Measurements from ENCODE around the gene PMF1.

The PMF1 gene

GRCh38 chr1:156251527-156251926, 38.7 kb downstream of the PMF1 start:
- no peak for DNase-seq (ENCODE audit: low read depth)
- no peak for TF ChIP-seq CTCF (IDR thresholded peaks at IDR 0.05; ENCODE audit: control insufficient read depth, extremely low read depth, insufficient read depth)
- no peak overlapping the region for H3K4me3 ChIP-seq (ENCODE audit: low read depth, low read length)

GRCh38 chr1:156253634-156254033, 40.8 kb downstream of the PMF1 start:
- DNase-seq (ENCODE audit: low read depth): no peak
- no peak overlapping the region for H3K4me3 ChIP-seq (ENCODE audit: low read depth, low read length)
- TF ChIP-seq CTCF (IDR thresholded peaks at IDR 0.05; ENCODE audit: control insufficient read depth, extremely low read depth, insufficient read depth): no peak

- DNase-seq (ENCODE audit: low read depth): no peak
- TF ChIP-seq CTCF (IDR thresholded peaks at IDR 0.05; ENCODE audit: control insufficient read depth, extremely low read depth, insufficient read depth): no peak
Observed at GRCh38 chr1:156257711-156258110, 44.9 kb downstream of the PMF1 start.

GRCh38 chr1:156258859-156259258, 46.1 kb downstream of the PMF1 start:
- DNase-seq (ENCODE audit: low read depth): no peak
- H3K4me3 ChIP-seq (ENCODE audit: low read depth, low read length): no peak overlapping the region
- TF ChIP-seq CTCF (IDR thresholded peaks at IDR 0.05; ENCODE audit: control insufficient read depth, extremely low read depth, insufficient read depth): no peak

More at GRCh38 chr1:156257711-156258110, 44.9 kb downstream of the PMF1 start:
- no peak overlapping the region for H3K4me3 ChIP-seq (ENCODE audit: low read depth, low read length)

- H3K4me3 ChIP-seq (ENCODE audit: low read depth, low read length): no peak overlapping the region
- no peak for DNase-seq (ENCODE audit: low read depth)
- TF ChIP-seq CTCF (IDR thresholded peaks at IDR 0.05; ENCODE audit: control insufficient read depth, extremely low read depth, insufficient read depth): no peak
Observed at GRCh38 chr1:156259805-156260204, 47.0 kb downstream of the PMF1 start.

- no peak for DNase-seq (ENCODE audit: low read depth)
- no peak for TF ChIP-seq CTCF (IDR thresholded peaks at IDR 0.05; ENCODE audit: control insufficient read depth, extremely low read depth, insufficient read depth)
- H3K4me3 ChIP-seq (ENCODE audit: low read depth, low read length): no peak overlapping the region
Observed at GRCh38 chr1:156260896-156261295, 48.1 kb downstream of the PMF1 start.

- no peak for DNase-seq (ENCODE audit: low read depth)
- H3K4me3 ChIP-seq (ENCODE audit: low read depth, low read length): no peak overlapping the region
- TF ChIP-seq CTCF (IDR thresholded peaks at IDR 0.05; ENCODE audit: control insufficient read depth, extremely low read depth, insufficient read depth): no peak
Observed at GRCh38 chr1:156262461-156263287, 49.9 kb downstream of the PMF1 start.
